Liver (tissue), 9 donors: ENCODE data around the gene ZNRF4. TPM values are rescaled to one million over a fixed set of nuclear protein-coding genes. Genes with fewer than 3 reads are reported as not detected.

ENCODE experiments used
- DNase-seq: peaks from one replicate; pipeline ENCODE4 v3.0.0-alpha.2; 2017; ENCODE audit warnings: low spot score
- H3K27ac ChIP-seq, 2 donors: one replicate each; pipeline ENCODE4 v1.7.0; 2013; ENCODE audit warnings: inconsistent platforms in 2 of 2, low read length in 2 of 2, control low read depth in 1 of 2, low read depth in 1 of 2, mild to moderate bottlenecking in 1 of 2
- H3K27me3 ChIP-seq, 4 donors: one replicate each; pipeline versions ENCODE4 v1.6.1 to v1.7.0; 2013; ENCODE audit warnings: low read length in 3 of 4, inconsistent platforms in 1 of 4, mild to moderate bottlenecking in 1 of 4, moderate library complexity in 1 of 4; ENCODE audit not compliant: control insufficient read depth in 4 of 4, insufficient read depth in 4 of 4
- H3K36me3 ChIP-seq, 4 donors: one replicate each; pipeline versions ENCODE4 v1.6.1 to v1.7.0; 2013; ENCODE audit warnings: low read length in 3 of 4, mild to moderate bottlenecking in 3 of 4, low read depth in 1 of 4, moderate library complexity in 1 of 4; ENCODE audit not compliant: control insufficient read depth in 4 of 4, insufficient read depth in 3 of 4
- H3K4me1 ChIP-seq, 4 donors: one replicate each; pipeline versions ENCODE4 v1.6.1 to v1.7.0; 2013; ENCODE audit warnings: low read length in 3 of 4, mild to moderate bottlenecking in 3 of 4, moderate library complexity in 1 of 4; ENCODE audit not compliant: control insufficient read depth in 4 of 4, insufficient read depth in 4 of 4
- H3K4me3 ChIP-seq, 3 donors: one replicate each; pipeline versions ENCODE4 v1.6.1 to v1.7.0; 2013; ENCODE audit warnings: low read length in 3 of 3, control low read depth in 1 of 3, low read depth in 1 of 3, mild to moderate bottlenecking in 1 of 3
- H3K9ac ChIP-seq, 2 donors: one replicate each; pipeline ENCODE4 v1.7.0; 2013; ENCODE audit warnings: low read length in 2 of 2, mild to moderate bottlenecking in 2 of 2, moderate library complexity in 2 of 2, control low read depth in 1 of 2, low read depth in 1 of 2
- H3K9me3 ChIP-seq, 4 donors: one replicate each; pipeline versions ENCODE4 v1.6.1 to v1.7.0; 2013; ENCODE audit warnings: low read length in 3 of 4; ENCODE audit not compliant: control insufficient read depth in 4 of 4
- CTCF ChIP-seq: fragments of 150-350 bp; IDR thresholded peaks from 2 replicates; pipeline ENCODE4 v1.5.1; 2017; ENCODE audit warnings: improper control_type of control experiment, low read depth, low read length; ENCODE audit not compliant: missing input control
- EGR1 ChIP-seq, 2 donors: IDR thresholded peaks; 2 replicates each; pipeline ENCODE4 v1.6.1; 2016 to 2018; ENCODE audit warnings: antibody characterized with exemption in 2 of 2, low read depth in 2 of 2
- FOXA1 ChIP-seq: IDR thresholded peaks from 2 replicates; pipeline ENCODE4 v1.6.1; 2016; ENCODE audit warnings: antibody characterized with exemption
- FOXA2 ChIP-seq: IDR thresholded peaks from 2 replicates; pipeline ENCODE4 v1.6.1; 2016; ENCODE audit warnings: antibody characterized with exemption
- GABPA ChIP-seq, 2 donors: IDR thresholded peaks in 1 of 2; conservative IDR thresholded peaks in 1 of 2; 2 replicates each; pipeline ENCODE4 v1.6.1; 2016; ENCODE audit warnings: antibody characterized with exemption in 2 of 2, mild to moderate bottlenecking in 1 of 2, moderate library complexity in 1 of 2
- HNF4A ChIP-seq, 2 donors: conservative IDR thresholded peaks; 2 replicates each; pipeline ENCODE4 v1.6.1; 2016; ENCODE audit warnings: antibody characterized with exemption in 2 of 2, mild to moderate bottlenecking in 2 of 2
- HNF4G ChIP-seq: IDR thresholded peaks from 2 replicates; pipeline ENCODE4 v1.6.1; 2016; ENCODE audit warnings: antibody characterized with exemption
- JUND ChIP-seq, 2 donors: IDR thresholded peaks; 2 replicates each; pipeline ENCODE4 v1.6.1; 2016; ENCODE audit warnings: antibody characterized with exemption in 2 of 2
- NR2F2 ChIP-seq: IDR thresholded peaks from 2 replicates; pipeline ENCODE4 v1.6.1; 2016; ENCODE audit warnings: antibody characterized with exemption
- RAD21 ChIP-seq, 2 donors: IDR thresholded peaks; 2 replicates each; pipeline ENCODE4 v1.6.1; 2016; ENCODE audit warnings: antibody characterized with exemption in 2 of 2, mild to moderate bottlenecking in 2 of 2
- REST ChIP-seq: IDR thresholded peaks from 2 replicates; pipeline ENCODE4 v1.6.1; 2016; ENCODE audit warnings: antibody characterized with exemption, mild to moderate bottlenecking
- RXRA ChIP-seq, 2 donors: IDR thresholded peaks; 2 replicates each; pipeline ENCODE4 v1.6.1; 2017 to 2018; ENCODE audit warnings: antibody characterized with exemption in 2 of 2, mild to moderate bottlenecking in 1 of 2
- SP1 ChIP-seq: IDR thresholded peaks from 2 replicates; pipeline ENCODE4 v1.6.1; 2018; ENCODE audit warnings: antibody characterized with exemption, mild to moderate bottlenecking
- TAF1 ChIP-seq: conservative IDR thresholded peaks from 2 replicates; pipeline ENCODE4 v1.6.1; 2016; ENCODE audit warnings: antibody characterized with exemption, mild to moderate bottlenecking
- YY1 ChIP-seq: IDR thresholded peaks from 2 replicates; pipeline ENCODE4 v1.6.1; 2016; ENCODE audit warnings: antibody characterized with exemption, mild to moderate bottlenecking
- WGBS: extraction: QIAGEN DNeasy Blood & Tissue Kit; methylation state at CpG from one replicate; pipeline ENCODE4 v1.1.7; 2013; 5-methylcytosine and 5-hydroxymethylcytosine counted together
- polyA plus RNA-seq, 2 donors: library from polyadenylated mRNA; stranded (reverse) in 1 of 2; unstranded in 1 of 2; fragments of 200-250 nt in 1 of 2; fragments of >200 nt in 1 of 2; fragmentation: Nextera tagmentation in 1 of 2; extraction: Ambion mirVana in 1 of 2; gene quantifications; one replicate each; pipeline versions ENCODE4 v1.2.1 to v1.2.3, GENCODE V29; 2013 to 2015
- total RNA-seq, 2 donors: library from RNA; depleted of rRNA; stranded (reverse); fragments of >200 nt; gene quantifications; one replicate each; pipeline ENCODE4 v1.2.3, GENCODE V29; 2014
- TF ChIP-seq, protein P1 (sequence below): IDR thresholded peaks from 2 replicates; pipeline ENCODE4 v1.6.1; 2016; ENCODE audit warnings: antibody characterized with exemption
- TF ChIP-seq, protein P2 (sequence below): IDR thresholded peaks from 2 replicates; pipeline ENCODE4 v1.6.1; 2016; ENCODE audit warnings: antibody characterized with exemption
- TF ChIP-seq, protein P3 (sequence below): IDR thresholded peaks from 2 replicates; pipeline ENCODE4 v1.6.1; 2016; ENCODE audit warnings: antibody characterized with exemption
- donor health status: healthy.
- donor health status: healthy.
- donor health status: healthy.
- donor health status: healthy.
- donor health status: healthy.

ZNRF4 gene
- total and polyA plus RNA-seq, 4 donors: not detected

- no peak overlapping the region for H3K27ac ChIP-seq
- H3K4me3 ChIP-seq: no peak overlapping the region
- H3K36me3 ChIP-seq: no peaks in the 10 kb centered on the region
- TF ChIP-seq GABPA (IDR thresholded peaks at IDR 0.05 in 1 of 2, conservative IDR thresholded peaks at IDR 0.05 in 1 of 2): no peak
- TF ChIP-seq SP1: no peak
- TF ChIP-seq JUND (IDR thresholded peaks at IDR 0.05): no peak
- TF ChIP-seq NR2F2: no peak
- no peak for TF ChIP-seq EGR1 (IDR thresholded peaks at IDR 0.05; ENCODE audit: low read depth in 2 of 2)
- TF ChIP-seq REST: no peak
- TF ChIP-seq YY1: no peak
- TF ChIP-seq CTCF: no peak
- TF ChIP-seq RAD21 (IDR thresholded peaks at IDR 0.05): no peak
- 85% methylated on average over 5 of the region's 5 CpGs for WGBS
- peaks cover 0 to 9% (median 3%) of the 10 kb centered on the region in 4 donors for H3K27me3 ChIP-seq
- no peak overlapping the region for H3K9ac ChIP-seq
- no peaks in the 10 kb centered on the region for H3K4me1 ChIP-seq
- peaks cover 0 to under 1% (median 0%) of the 10 kb centered on the region in 4 donors for H3K9me3 ChIP-seq
- no peak for DNase-seq
Measured at GRCh38 chr19:5495792-5496191, 40.6 kb downstream of the ZNRF4 start.

- H3K27ac ChIP-seq: no peak overlapping the region
- no peak overlapping the region for H3K9ac ChIP-seq
- no peak for DNase-seq
- no peaks in the 10 kb centered on the region for H3K36me3 ChIP-seq
- H3K9me3 ChIP-seq: peaks cover 0 to 7% (median 2%) of the 10 kb centered on the region in 4 donors
- no peaks in the 10 kb centered on the region for H3K4me1 ChIP-seq
- WGBS: 78% methylated on average over 5 of the region's 5 CpGs
- H3K4me3 ChIP-seq: no peak overlapping the region
- TF ChIP-seq EGR1 (IDR thresholded peaks at IDR 0.05; ENCODE audit: low read depth in 2 of 2) (no peak), FOXA2 (no peak), HNF4A (conservative IDR thresholded peaks at IDR 0.05) (no peak), HNF4G (no peak), FOXA1 (no peak), JUND (IDR thresholded peaks at IDR 0.05) (no peak), SP1 (no peak), REST (no peak), YY1 (no peak), RXRA (IDR thresholded peaks at IDR 0.05) (no peak), RAD21 (IDR thresholded peaks at IDR 0.05) (no peak), TAF1 (no peak), GABPA (IDR thresholded peaks at IDR 0.05 in 1 of 2, conservative IDR thresholded peaks at IDR 0.05 in 1 of 2) (no peak), CTCF (no peak), NR2F2 (no peak)
- TF ChIP-seq, protein P1, sequence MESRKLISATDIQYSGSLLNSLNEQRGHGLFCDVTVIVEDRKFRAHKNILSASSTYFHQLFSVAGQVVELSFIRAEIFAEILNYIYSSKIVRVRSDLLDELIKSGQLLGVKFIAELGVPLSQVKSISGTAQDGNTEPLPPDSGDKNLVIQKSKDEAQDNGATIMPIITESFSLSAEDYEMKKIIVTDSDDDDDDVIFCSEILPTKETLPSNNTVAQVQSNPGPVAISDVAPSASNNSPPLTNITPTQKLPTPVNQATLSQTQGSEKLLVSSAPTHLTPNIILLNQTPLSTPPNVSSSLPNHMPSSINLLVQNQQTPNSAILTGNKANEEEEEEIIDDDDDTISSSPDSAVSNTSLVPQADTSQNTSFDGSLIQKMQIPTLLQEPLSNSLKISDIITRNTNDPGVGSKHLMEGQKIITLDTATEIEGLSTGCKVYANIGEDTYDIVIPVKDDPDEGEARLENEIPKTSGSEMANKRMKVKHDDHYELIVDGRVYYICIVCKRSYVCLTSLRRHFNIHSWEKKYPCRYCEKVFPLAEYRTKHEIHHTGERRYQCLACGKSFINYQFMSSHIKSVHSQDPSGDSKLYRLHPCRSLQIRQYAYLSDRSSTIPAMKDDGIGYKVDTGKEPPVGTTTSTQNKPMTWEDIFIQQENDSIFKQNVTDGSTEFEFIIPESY: no peak
- TF ChIP-seq, protein P2, sequence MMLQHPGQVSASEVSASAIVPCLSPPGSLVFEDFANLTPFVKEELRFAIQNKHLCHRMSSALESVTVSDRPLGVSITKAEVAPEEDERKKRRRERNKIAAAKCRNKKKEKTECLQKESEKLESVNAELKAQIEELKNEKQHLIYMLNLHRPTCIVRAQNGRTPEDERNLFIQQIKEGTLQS: no peak
- TF ChIP-seq, protein P3, sequence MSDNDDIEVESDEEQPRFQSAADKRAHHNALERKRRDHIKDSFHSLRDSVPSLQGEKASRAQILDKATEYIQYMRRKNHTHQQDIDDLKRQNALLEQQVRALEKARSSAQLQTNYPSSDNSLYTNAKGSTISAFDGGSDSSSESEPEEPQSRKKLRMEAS: no peak
- peaks cover 0 to 2% (median 0%) of the 10 kb centered on the region in 4 donors for H3K27me3 ChIP-seq
Measured at GRCh38 chr19:5497297-5497696, 42.1 kb downstream of the ZNRF4 start.
